DMS53 treated with DMSO at 0.1 percent for 48 hours (cell line): ENCODE measurements around the gene FBXO7.
"Not testable (repeated sequence)": the region's sequence is repeated elsewhere in the genome, so short reads cannot be mapped to it uniquely, and the experiment has no call there.

Experiments
- DNase-seq: peaks from one replicate; lab custom pipeline; 2025; ENCODE audit not compliant: unreplicated experiment; lab: John Stamatoyannopoulos, UW

The FBXO7 gene

DNA sequence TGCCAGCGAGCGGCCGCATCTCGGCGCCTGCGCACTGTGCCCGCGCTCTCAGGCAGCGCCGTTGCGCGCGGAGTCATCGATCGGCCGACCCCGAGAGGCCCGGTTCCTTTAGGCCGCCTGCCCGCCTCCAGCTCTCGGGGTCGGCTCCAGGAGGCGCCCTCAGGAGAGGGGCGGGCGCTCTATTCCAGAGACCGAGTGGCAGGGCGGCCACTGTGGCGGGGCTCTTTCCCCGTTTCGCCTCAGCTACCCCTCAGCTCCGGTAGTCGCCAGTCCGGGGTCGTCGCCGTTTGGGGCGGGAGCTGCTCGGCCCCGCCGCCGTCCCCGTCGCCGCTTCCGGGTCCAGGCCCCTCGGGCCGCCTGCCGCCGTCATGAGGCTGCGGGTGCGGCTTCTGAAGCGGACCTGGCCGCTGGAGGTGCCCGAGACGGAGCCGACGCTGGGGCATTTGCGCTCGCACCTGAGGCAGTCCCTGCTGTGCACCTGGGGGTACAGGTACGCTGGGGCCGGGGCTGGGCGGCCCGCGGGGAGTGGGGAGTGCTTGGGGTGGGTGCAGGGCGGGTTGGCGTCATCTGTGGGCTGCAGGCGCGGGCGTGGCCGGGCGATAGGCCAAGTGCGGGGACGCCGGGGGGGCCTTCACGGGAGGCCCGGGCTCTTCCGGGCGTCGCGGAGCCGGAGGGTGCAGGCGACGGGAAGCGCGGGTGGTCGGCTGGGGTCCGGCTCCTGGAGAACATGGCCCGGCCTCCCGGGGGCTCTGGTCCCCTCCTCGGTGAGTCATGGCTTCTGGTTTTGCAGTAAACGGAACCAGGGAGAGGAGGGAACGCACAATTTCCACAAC, at the start of gene FBXO7:
Gene FBXO7, plus strand, starts transcription at position 177 of the 833 bp plus-strand sequence. Its CDS starts 192 bp downstream, at position 369.
- DNase-seq = no peak

DNA sequence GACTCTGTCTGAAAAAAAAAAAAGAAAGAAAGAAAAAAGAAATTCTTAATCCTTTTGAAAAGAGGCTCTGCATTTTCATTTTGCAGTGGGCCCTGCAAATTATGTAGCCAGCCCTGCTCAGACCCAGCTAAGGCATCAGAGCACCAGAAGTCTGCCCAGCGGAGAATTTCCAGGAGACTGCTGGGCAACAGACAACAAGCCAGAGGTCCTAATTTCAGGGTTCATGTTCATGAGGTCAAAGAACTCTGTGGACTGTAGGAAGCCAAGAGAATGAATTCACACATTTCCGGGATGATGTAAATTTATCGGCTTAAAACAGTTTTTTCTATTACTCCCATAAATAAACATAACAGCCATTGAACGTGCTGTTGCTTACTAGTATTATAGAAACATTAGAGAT, 47.7 kb upstream of the FBXO7 start:
- DNase-seq = no peak

DNA sequence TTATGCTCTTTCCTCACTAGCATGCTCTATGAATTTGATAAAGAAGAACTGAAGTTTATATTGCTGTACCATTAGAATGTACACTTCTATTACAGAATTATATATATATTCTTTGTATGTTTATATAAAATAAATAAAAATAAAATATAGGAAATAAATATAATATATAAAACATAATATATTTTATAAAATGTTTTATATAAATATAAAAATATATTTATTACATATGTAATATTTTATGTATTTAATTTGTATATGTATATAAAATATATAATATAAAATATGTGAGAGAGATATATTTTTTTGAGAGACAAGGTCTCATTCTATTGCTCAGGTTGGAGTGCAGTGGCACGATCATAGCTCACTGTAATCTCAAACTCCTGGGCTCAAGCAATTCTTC, 44.3 kb upstream of the FBXO7 start:
- DNase-seq = no peak

DNA sequence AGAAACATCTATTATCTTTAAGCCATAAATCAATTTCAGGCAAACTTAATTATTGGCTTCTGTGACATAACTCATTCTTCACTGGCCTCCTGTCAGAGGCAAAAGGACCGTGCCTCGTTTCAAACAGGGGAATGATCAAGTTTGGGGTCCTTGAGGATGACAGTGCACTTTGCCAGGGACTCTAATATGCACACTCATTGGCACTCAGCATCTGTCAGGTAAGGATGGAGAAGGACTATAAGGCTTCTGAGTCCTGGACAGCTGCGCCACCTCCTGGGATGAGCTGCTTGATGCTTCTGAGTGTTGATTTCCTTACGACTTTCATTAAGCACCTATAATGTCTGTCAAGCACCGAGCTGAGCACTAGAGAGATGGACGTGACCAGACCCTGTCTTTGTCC, 30.5 kb upstream of the FBXO7 start:
- DNase-seq = no peak

DNA sequence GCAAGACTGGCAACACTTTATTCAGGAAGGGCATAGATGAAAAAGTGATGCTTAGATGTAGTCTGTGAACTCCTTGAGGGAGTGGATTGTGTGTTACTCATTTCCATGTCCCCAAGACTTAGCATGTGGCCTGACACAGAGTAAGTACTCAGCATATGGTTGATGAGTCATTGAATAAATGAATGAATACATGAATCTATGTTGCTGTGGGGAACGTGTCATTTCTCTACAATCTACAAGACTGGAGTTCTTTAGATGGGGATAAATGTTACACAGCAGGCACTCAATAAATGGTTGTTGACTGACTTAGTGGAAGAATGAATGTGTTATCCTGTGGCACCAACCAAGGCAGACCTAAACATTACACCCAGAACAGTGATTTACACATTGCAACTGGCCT, 28.3 kb upstream of the FBXO7 start:
- DNase-seq = no peak

DNA sequence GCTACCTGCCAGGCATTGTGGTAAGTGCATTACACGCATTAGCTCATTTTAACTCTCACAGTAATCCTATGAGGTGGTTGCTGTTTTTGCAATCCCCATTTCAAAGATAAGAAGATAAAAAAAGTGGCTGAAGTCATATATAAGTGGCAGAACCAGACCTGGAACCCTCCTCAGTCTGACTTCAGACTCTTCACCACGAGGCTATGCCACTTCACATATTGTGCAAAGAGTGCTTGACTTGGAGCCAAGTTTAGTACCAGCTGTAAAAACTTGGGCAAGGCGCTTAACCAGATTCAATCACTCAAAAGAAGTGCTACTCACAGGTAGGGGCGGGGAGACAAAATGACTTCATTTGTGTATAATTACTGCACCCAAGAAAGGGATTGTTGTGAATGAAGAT, 25.6 kb upstream of the FBXO7 start:
- no peak for DNase-seq

DNA sequence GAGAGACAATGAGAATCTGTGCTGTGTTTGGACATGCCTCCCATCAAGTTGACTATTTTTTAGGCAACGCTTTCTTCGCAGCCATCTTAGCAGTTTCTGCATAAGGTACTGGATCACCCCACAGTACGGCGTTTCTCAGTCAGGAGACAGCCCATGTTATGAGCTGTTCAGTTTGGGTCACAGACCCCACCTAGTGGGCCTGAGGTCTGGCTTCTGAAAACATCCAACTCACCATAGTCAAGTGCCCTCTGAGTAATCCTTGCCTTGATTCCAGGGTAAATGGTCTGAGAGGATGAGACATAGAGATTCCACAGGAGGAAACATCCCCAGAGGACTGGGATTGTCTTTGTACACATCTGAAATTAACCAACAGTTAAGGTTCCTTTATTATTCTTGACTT, 17.6 kb upstream of the FBXO7 start:
- no peak for DNase-seq

DNA sequence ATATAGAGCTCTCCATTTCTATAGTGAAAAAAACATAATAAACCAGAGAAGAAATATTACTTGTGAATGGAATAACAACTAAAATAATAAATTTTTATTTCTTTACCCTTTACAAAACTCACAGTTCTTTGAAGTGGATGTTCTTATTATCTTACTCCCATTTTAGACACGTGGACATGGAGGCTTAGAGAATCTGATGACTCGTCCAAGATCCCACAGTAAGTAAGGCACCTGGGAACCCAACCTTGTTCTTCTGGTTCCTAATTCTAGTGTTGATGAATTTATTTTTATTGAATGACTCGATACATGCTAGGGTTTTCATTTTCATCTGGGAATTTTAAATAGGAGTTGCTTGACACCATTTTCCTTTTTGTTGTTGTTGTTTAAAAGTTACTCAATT, 12.2 kb upstream of the FBXO7 start:
- DNase-seq = no peak

DNA sequence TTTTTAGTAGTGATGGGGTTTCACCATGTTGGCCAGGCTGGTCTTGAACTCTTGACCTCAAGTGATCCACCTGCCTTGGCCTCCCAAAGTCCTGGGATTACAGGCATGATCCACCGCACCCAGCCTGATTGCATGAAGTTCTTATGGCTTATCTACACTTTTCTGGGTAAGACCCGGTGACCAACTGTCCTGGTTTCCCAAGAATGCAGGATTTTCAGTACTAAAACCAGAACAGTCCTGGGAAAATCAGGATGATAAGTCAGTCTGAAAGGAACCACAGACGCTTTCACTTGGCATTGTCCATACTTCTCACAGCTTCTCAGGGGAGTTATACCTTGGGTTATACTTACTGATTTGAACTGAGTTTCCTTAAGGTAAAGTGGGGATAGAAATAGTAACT, 8.9 kb upstream of the FBXO7 start:
- no peak for DNase-seq

DNA sequence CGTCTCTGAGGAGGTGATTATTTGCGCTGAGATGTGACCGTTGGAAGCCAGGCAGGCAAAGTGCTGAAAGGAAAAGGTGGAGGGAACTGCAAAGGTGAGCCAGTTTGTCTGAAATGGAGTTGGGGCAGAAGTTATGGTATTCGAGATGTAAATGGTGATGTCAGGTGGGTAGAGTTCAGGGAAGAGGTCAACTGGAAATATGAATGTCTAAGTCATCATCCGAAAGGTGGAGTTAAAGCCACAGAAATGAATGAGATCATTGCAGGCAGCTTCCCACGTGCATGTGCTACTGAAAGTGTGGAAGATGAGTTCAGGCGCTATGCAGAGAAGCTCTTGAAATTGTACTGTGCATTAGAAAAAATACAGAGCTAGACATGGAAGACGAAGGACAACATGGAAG, 8.1 kb upstream of the FBXO7 start:
- no peak for DNase-seq

DNA sequence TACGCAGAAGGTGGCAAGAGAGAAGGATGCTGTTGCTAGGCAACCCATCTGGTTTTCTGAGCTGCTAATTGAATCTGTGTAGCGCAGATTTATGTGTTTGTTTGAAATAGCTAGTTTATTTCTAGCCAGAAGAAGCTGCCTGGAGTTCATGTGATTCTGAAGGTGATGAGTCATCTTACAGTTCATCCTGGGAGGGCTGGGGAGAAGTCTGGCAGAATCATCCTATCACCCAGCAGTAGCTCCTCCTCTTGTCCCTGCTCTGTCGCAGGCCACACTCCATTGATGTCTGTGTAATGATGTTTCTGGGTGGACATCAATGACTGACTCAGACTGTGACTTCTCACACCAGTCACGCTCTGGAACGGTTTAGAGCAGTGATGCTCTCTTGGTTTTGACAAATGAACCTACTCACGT, 4.8 kb upstream of the FBXO7 start:
- no peak for DNase-seq

DNA sequence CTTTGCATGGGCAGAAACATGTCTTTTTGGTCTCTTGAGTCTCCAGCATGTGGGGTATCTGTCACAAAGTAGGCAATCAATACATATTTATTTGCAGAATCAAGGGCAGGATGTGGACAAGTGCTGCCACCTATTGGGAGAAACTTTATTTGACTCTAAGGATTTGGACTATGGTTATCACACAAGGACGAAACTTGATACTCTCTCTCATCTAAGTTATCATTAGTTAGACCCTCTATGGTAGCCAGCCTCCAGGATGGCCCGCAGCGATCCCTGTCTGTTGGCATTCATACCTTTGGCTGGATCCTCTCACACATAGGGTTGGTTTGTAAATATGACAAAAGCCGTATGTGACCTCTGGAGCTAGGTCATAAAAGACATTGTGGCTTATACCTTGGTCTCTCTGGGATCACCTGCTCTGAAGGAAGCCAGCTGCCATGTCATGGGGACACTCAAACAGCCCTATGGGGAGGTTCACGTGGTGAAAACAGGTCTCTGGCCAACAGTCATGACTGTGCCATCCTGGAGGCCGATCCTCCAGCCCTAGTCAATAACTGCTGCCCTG, 1.1 kb upstream of the FBXO7 start:
- DNase-seq = peak; percentile 27

DNA sequence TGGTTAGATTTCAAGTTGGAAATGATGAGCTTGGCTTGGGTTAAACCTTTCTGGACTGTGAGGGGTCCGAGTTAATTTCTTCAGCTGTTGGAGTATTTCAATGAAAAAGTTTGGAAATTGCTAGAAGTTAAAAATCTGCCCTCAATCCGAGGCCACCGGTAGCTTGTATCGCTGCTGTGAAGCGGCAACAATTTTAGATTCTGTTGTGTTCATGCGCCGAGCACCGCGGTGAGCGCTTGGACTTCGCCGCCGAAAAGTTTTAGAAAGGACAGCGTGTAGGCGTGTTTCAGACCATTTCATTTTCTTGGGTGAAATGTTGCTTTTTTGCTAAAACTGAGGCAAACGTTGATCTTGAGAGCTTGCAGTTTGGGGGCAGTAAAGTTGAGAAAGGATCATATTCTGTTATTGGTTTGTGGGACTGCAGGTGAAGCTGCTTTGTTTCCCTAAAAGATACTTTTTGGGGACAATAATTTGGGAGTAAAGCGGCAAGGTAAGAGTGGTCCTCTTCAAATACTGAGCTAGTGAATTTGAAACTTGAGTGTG, 928 bp downstream of the FBXO7 start:
- DNase-seq = no peak

DNA sequence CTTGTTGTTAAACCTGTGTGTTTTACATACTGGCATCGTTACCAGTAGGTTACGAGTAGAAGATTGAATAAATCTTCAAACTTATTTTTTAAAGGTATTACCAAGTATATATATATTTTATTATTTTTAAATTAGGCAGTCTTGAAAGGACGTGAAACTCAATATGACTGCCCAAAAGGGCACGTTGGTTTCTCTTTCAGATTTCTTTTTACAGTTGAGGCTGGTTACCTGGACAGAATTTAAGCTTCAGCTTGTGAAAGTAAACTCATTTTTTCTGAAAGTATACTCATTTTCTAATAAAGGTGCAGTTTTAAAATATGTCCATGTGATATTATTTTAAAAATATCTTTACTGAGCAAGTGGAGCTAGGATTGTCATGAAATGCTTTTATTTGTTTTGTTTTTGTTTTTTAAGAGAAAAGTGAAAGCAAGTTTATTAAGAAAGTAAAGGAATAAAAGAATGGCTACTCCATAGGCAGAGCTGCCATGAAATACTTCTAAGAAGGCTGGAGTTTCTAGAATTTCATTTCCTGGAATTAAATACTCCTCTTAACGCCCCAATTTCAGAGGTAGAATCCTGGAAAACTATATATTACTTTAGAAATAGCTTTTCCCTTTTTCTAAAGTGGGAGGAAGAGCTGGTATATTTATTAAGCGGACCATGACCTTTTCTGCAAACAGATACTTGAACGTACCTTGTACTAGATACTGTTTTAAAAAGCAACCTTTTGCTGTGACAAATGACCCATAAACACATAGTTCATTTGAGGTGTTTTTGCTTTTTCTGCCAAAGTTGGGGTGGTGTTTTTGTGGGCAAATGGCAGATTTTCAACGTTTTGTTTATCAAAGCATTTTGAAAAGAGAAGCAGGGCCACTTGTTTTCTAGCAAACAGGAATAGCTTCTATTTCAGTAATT, 1.9 kb downstream of the FBXO7 start:
- no peak for DNase-seq

DNA sequence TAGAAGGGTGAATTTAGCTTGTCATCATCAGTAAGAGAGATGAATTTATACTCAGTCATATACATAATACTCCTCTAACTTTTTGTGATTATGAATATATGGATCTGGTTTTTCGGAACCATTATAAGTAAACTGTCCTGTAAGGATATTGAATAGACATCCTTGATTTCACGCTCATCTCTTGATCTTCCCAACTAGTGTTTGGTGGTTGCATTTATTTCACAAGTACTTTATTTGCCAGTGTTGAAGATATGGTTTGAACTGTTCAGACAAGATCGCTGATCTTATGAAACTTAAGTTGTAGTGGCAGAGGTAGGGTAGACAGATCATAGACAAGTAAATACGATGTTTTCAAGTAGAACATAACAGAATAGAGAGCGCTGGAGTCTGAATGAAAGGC, 3.0 kb downstream of the FBXO7 start:
- DNase-seq = no peak

DNA sequence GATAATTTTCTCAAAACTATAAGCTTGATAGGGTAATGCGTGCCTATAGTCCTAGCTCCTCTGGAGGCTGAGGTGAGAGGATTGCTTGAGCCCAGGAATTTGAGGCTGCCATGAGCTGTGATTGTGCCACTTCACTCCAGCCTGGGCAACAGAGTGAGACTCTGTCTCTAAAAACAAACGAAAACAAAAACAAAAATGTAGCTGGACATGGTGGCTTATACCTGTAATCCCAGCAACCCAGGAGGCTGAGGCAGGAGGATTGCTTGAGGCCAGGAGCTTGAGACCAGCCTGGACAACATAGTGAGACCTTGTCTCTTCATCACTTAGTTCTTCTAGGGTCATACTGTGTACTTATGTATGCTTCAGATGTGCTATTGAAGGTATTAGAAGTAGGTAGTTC, 3.9 kb downstream of the FBXO7 start:
- DNase-seq = not testable (repeated sequence)

DNA sequence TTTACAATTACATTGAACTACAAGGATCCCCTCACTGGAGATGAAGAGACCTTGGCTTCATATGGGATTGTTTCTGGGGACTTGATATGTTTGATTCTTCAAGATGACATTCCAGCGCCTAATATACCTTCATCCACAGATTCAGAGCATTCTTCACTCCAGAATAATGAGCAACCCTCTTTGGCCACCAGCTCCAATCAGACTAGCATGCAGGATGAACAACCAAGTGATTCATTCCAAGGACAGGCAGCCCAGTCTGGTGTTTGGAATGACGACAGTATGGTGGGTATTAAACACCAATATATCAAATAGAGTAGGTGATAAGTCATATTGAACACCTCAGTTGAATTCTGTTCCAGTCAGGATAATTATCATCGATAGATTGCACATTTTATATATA, 4.4 kb downstream of the FBXO7 start:
- DNase-seq = no peak

DNA sequence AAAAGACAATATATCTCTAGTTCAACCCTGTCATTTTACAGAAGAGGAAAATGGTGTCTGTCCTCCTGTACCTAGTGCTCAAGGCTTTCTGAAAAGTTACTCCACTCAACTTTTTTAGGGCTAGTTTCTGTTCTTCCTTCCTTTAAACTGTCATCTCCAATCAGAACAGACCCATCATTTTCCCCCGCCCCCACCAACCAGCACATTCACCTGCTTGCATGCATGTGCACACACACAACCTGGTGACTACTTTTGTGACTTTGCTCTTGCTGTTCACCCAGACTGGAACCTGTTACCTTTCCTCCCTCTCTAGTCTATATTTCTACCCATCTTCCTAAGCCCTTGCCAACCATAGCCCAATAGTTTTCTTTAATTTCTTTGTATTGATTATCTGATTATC, 5.6 kb downstream of the FBXO7 start:
- DNase-seq = no peak

DNA sequence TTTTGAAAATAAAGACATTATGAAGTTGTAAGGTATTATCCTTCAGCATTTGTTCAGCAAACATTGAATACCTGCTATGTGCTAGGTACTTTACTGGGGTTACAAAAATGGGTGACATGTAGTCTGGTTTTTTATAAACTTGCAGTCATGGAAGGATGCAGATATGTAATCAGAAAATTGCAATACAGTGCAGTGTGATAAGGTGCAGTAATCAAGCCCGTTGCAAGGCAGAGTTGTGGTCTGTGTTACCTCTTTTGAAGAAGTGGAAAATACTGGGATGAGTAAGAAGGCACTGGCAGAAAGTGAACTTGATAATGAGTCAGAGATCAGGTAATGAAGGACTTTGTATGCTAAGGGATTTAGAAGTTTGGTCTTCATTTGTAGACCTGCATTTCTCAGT, 8.1 kb downstream of the FBXO7 start:
- DNase-seq = no peak

DNA sequence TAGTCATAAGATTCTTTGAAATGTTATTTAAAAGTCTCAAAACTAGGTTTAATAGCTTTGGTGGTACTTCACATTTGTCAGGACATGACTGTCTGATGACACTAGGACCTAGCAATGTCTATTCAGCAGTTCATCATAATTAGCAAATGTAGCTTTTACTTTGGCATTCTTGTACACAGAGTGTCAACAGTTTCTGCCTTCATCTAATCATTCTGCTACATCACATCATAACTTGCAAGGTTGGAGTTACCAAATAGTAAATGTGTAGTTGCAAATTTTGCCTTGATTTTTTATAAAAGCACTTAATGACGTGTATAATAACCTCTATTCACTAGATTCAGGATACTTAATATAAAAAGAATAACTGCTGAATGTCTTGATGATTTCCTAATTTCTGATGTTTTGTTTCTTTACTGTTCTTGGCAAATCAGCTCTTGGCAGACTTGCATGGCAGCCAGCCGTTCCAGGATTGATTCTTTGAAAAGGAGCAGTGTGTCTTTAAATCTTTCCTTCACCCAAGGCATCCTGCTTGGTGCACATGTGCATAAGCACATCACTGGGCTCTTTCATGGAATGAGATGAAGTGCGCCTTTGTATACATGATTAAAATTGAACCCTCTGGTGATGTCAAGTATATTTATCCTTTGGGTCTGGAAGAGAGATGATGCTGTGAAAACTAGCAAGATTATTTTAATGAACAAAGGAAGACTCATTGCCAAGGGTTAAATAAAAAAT, 12.2 kb downstream of the FBXO7 start:
- no peak for DNase-seq

DNA sequence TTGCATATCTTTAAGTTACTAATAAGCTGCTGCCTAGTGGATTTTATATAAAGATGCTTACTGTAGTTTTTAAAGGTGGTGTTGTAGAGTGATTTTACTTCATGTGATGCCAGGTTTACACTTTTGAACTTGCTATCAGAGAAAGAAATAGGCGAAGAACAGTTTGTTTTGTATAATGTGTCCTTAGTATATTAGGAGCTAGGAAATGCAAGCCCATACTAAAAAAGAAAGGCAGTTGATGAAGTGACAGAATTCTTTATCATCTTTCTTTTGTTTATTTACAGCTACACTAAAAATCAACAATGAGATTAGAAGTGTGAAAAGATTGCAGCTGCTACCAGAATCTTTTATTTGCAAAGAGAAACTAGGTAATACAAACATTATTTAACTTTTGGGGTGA, 12.8 kb downstream of the FBXO7 start:
- DNase-seq = no peak
